Heart left ventricle (tissue), 13 donors: ENCODE data around the gene CES2.

ENCODE experiments used
- POLR2A ChIP-seq, 2 donors: fragments of 450-650 bp; IDR thresholded peaks; one replicate each; pipeline ENCODE4 v1.6.1; 2017; ENCODE audit warnings: antibody characterized with exemption in 2 of 2, mild to moderate bottlenecking in 2 of 2, moderate library complexity in 2 of 2
- TF ChIP-seq, protein P1 (sequence below), 12 donors: fragments of 200-600 bp; sonication (generic) in 4 of 12; IDR thresholded peaks; one replicate each; pipeline versions ENCODE4 v1.5.0 to v1.8.0; 2018 to 2022; ENCODE audit warnings: antibody characterized with exemption in 12 of 12, mild to moderate bottlenecking in 5 of 12
- donor health status: ischemic (EF 13 %, LVEDD 7.1; RV severe dilation, severe dysfunction).
- donor health status: DM: no; HTN: yes; CAD: no.
- donor health status: DM: no; HTN: no; CAD: no.
- donor health status: ischemic (EF 25% LVEDD 6.9; RV normal size, moderate dysfunction).
- donor health status: ischemic (EF 25% LVEDD 5.7; RV mildly dilated, moderate dysfunction).
- donor health status: ischemic (EF 35%, LVEDD 5.7; RV mildly dilated, moderate dysfunction).
- donor health status: nonischemic (EF 11% LVEDD 7.7; RV severe dilation, severe dysfunction).
- donor health status: DM: yes; HTN: yes; CAD: no.
- donor health status: PGD.
- donor health status: ischemic (EF 29% LVEDD 5.4; RV normal size, mild dysfunction).
- donor health status: nonischemic (EF 23%, LVEDD 6.1; RV moderate dilation, normal function).

DNA sequence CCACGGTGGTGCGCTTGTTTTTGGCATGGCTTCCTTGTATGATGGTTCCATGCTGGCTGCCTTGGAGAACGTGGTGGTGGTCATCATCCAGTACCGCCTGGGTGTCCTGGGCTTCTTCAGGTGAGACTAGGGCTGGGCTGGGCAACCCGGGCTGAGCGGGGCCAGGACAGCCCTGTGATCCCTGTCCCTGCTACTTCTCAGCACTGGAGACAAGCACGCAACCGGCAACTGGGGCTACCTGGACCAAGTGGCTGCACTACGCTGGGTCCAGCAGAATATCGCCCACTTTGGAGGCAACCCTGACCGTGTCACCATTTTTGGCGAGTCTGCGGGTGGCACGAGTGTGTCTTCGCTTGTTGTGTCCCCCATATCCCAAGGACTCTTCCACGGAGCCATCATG lies 4.9 kb downstream of the CES2 start:
- TF ChIP-seq, protein P1, sequence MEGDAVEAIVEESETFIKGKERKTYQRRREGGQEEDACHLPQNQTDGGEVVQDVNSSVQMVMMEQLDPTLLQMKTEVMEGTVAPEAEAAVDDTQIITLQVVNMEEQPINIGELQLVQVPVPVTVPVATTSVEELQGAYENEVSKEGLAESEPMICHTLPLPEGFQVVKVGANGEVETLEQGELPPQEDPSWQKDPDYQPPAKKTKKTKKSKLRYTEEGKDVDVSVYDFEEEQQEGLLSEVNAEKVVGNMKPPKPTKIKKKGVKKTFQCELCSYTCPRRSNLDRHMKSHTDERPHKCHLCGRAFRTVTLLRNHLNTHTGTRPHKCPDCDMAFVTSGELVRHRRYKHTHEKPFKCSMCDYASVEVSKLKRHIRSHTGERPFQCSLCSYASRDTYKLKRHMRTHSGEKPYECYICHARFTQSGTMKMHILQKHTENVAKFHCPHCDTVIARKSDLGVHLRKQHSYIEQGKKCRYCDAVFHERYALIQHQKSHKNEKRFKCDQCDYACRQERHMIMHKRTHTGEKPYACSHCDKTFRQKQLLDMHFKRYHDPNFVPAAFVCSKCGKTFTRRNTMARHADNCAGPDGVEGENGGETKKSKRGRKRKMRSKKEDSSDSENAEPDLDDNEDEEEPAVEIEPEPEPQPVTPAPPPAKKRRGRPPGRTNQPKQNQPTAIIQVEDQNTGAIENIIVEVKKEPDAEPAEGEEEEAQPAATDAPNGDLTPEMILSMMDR (IDR thresholded peaks at IDR 0.05): no peak
- TF ChIP-seq POLR2A (IDR thresholded peaks at IDR 0.05): no peak
